ENCODE data around the gene RAD9A.

- TF ChIP-seq CTCF (conservative IDR thresholded peaks at IDR 0.05; ENCODE audit: low read depth, low read length) (no peak), BHLHE40 (IDR thresholded peaks at IDR 0.05; ENCODE audit: low read depth, low read length) (no peak), ELK1 (IDR thresholded peaks at IDR 0.05; ENCODE audit: borderline replicate concordance, low read depth, low read length) (no peak), RAD21 (IDR thresholded peaks at IDR 0.05; ENCODE audit: low read length) (no peak), POLR2A (IDR thresholded peaks at IDR 0.05; ENCODE audit: low read depth, low read length) (no peak), USF2 (IDR thresholded peaks at IDR 0.05; ENCODE audit: low read depth, low read length) (no peak), RCOR1 (IDR thresholded peaks at IDR 0.05; ENCODE audit: insufficient replicate concordance, low read length) (no peak), CEBPB (IDR thresholded peaks at IDR 0.05; ENCODE audit: low read depth, low read length) (no peak), NFE2L2 (IDR thresholded peaks at IDR 0.05; ENCODE audit: low read depth, low read length) (no peak), SMC3 (IDR thresholded peaks at IDR 0.05; ENCODE audit: low read depth, low read length) (no peak)
These were observed 45.5 kb downstream of the RAD9A start, which contains the start of gene PTPRCAP for GRCh38 chr11:67437082-67437808.
